Measurements from ENCODE around the gene ACMSD.

DNA sequence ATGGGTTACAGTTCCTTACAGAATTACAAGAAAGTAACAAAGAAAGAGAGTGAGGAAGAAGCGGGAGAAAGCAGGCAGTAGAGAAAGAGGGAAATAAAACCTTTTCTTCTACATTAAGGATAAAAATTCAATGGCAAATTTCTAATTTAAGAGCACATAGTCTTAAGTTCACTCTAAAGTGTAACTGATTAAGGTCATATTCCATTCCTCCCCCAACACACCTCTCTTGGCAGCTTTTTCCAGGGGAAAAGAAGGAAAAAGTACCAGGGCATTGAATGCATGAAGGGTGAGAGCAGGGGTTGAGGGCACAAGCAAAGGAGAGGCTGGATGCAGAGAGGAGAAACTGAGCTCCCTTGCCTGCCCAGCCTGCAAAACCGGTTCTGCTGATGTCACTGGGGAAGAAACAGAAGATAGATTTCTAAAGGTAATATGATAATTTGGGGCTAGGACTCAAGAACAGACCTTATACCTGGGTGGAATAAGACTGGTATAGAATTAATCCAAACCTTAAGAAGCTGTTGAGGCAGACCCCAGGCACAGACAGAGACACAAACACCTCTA is 4.6 kb downstream of the ACMSD start:
- TF ChIP-seq TP53 (CRISPR knock-in tag; IDR thresholded peaks at IDR 0.05) (no peak), JUN (IDR thresholded peaks at IDR 0.05) (no peak), CTCF (IDR thresholded peaks at IDR 0.05) (no peak), MAZ (IDR thresholded peaks at IDR 0.05; ENCODE audit: borderline replicate concordance, low read depth, low read length) (no peak), POLR2A (IDR thresholded peaks at IDR 0.05; ENCODE audit: low read length) (no peak)
- TF ChIP-seq, protein P1, sequence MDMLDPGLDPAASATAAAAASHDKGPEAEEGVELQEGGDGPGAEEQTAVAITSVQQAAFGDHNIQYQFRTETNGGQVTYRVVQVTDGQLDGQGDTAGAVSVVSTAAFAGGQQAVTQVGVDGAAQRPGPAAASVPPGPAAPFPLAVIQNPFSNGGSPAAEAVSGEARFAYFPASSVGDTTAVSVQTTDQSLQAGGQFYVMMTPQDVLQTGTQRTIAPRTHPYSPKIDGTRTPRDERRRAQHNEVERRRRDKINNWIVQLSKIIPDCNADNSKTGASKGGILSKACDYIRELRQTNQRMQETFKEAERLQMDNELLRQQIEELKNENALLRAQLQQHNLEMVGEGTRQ (IDR thresholded peaks at IDR 0.05), result no peak
